SHP77 treated with DMSO at 0.1 percent for 48 hours (cell line): Measurements from ENCODE around the gene PIP5KL1.

Experiments used
- DNase-seq: peaks from one replicate; lab custom pipeline; 2025; lab: John Stamatoyannopoulos, UW

Gene PIP5KL1

DNA sequence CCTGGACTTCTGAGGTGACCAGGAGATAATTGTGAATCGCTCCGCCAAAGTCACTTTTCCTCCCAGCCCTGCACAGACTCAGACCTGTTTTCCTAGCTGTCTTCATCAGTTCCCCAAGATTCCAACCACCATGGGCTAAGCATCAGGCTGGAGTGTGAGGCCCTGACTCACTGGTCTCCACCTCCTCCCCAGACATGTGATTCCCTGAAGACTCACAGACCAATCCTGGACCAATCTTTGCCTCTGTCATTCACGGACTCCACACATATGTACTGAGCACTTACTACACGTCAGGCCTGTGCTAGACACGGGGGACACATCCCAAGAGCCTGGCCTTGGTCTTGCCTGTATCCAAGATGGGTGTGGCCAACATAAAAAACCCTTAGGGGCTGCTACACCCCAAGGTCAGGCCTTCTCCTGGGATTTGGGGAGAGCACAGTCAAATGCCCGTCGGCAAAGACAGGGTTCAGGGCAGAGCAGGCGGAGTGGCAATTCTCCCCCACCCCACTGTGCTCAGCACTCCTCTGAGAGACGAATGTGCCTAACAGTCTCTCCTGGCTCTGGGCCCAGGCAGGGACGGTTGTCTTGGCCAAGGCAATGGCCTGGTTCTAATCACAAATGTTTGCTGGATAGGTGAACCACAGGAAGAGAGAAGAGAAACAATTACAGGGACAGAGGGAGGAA is 38.3 kb upstream of the PIP5KL1 start:
- no peak for DNase-seq

DNA sequence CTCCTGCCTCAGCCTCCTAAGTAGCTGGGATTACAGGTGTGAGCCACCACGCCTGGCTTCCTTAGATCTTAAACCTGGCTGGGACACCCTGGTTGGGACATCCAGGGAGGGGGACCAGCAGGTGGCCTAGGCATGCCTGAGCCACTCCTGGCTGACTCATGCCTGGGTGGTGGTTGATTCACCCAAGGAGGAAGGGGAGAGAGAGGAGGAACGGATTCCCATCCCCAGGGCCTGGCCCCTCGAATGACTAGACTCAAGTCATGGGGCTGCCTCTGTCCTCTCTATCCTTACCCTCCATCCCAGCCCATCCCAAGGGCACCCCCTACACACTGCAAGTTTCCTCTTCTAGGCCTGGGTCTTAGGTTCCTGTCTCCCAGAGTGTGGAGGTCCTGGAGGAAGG is 37.5 kb upstream of the PIP5KL1 start:
- DNase-seq = no peak

DNA sequence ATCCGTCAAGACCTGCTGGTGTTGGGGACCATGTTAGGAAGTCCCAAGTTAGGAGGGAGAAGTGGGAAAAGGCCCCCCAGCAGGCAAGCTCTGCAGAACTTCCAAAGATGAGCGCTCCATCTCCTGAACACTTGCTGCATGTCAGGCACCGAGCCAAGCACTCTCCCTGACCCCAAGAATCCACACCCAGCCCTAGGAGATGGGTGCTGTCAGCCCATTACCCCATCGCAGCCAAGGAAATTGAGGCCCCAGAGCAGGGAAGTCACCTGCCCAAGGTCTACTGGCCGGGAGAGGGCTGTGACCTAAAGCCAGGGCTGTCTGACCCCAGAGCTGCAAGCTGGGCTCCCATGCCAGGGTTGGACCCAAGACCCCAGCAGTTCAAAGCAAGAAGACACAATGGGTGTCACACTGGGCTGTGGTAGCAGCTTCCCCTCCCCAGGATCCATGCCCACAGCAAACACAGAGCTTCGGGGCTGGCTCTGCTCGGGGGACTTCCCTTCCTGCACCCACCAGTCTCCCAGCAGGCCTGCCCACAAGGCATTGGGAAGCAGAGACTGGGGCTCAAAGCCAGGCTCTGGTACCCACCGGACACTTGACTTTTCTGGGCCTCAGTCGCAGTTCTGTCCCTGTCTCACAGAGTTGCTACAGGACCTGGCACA is 36.7 kb upstream of the PIP5KL1 start:
- DNase-seq = no peak

DNA sequence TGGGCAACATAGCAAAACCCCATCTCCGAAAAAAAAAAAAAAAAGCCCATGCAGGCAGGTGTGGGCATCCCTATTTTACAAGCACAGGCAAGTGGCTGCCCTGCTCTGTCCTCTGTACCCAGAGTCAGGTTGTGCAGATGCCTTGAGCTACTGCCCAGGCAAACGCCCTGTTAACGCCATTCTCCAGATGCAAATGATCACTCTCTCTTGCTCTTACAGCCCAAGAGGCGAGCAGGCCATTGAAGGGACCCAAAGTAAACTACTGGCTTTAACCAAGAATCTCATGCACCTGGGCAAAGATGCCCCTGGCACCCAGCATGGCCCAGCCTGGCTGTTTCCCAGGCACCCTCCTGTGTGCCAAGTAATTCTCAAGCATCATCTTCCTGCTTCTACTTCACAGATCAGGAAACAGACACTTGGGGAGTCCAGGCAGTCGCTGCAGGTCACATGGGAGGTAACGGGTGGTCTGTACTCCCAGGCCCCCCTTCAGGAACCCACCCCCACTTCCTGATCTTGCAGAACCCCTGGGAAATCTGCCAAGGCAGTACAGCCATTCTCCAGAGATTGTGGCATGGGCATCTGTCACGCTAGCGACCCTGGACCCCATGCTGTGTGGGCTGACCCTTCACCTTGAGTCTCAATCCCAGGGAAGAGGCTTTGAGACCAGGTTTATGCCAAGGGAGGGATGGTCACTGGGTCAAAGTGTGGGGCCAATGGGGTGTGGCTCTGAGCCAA is 36.0 kb upstream of the PIP5KL1 start:
- no peak for DNase-seq

DNA sequence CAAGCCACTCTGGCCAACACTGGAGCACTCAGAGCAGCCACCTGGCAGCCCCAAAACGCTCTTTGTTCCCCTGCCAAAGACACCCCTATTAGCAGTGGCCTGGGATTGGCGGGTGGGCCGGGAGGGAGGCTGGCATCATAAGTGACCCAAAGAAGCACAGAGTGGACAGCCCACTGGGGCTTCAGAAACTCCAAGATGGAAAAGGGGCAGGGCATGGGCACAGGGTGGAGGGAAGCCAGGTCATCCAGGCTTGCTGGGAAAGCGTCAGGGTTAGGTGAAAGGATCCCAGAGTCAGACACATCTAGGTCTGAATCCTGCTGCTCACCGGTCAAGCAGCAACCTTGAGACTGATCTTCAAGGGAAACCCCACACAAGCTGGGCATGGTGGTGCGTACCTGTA is 35.4 kb upstream of the PIP5KL1 start:
- no peak for DNase-seq

DNA sequence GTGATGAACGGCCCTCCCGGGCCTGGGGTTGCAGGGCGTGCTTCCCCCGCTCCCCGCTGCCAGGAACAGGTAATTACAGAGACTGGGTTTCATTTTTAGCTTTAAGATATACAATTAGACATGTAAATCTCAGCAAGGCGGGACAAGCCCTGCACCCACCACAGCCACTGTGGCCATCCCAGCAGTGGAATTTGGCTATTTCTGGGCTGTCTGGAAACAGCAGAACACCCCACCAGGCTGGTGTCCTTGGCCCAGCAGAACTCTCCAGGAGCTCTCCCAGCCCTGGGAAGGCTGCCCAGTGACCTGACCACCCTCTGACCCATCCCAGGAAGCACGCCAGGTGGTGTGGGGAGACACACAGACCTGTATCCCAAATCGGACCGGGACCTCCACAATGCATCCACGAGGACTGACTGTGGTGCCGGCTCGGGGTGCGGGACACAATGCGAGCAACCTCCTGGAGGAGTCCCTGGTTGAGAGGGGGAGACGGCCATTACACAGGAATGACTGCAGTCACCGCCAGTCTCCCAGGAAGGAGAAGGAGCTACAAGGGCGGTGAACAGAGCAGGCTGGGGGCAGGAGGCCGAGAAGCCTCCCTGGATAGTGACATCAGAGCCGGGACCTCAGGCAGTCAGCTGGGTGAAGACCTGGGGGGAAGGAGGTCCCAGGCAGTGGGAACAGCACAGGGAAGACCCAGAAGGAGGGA is 32.9 kb upstream of the PIP5KL1 start:
- no peak for DNase-seq

DNA sequence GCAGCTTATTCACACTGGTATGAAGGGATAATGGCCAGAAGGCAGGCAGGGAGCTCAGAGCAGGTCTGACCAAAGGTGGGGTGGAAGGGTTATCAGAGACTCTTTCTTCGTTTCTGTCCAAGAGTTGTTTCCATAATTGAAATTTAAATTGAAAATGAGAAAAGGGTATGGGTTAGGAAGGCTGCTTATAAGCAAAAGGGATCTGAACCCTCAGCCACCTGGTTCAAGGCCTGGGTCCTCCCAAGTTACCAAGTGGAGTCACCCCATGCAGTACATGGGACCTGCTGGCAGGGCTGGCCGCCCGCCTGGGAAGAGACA is 32.4 kb upstream of the PIP5KL1 start:
- DNase-seq = no peak

DNA sequence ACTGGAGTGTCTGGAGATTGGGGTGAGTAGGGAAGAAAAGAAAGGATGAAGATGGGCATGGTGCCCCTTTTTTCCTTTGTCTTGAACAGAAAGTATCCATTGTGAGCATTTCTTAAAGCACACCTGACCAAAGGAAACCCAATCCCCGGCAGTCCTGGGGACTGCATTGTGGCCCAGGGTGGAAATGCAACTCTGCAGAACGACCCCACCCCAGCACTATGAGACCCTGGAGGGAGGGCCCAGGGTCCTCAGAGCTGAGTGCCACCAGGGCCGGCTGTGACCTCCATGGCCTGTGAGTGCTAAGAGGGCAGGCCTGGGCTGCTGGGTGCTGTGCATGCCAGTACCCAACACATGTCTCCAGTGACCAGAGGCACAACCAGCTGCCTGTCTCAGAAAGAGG is 31.7 kb upstream of the PIP5KL1 start:
- no peak for DNase-seq

DNA sequence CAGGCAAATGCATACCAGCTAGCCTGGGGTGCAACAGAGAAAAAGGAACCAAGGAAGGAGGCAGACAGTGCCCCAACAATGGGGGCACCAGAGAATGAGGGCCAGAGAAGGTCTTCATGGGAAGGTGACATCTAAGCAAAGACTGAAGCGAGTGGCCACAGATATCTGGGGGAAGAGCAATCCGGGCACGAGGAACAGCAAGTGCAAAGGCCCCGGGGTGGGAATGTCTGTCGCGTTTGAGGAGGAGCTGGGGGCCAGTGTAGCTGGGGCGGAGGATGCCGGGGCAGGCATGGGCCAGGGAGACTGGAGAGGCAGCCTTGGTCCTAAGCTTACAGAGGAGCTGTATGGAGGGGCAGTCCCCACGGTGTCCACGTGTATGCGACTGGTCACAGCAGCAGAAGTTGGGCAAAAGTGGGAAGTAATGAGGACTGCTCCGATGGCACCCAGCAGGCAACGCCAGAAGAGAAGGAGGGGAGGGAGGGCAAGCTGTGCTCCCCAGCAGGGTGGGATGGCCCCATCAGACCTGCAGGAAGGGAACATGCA is 31.1 kb upstream of the PIP5KL1 start:
- DNase-seq = no peak

DNA sequence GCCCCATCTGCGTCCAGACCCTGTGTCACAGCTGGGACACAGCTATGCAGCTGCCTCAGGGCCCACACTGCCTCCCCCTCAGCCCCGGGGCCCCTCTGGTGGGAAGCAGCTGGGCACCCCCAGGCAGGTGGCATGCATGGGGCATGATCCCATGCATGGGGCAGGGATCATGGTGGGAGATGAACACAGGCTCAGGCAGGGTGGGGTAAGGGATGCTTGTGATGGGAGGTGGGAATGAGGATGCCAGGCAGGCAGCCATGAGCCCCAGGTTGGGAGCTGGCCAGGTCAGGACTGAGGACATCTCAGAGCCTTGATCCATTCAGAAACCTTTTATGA is 30.5 kb upstream of the PIP5KL1 start:
- no peak for DNase-seq

DNA sequence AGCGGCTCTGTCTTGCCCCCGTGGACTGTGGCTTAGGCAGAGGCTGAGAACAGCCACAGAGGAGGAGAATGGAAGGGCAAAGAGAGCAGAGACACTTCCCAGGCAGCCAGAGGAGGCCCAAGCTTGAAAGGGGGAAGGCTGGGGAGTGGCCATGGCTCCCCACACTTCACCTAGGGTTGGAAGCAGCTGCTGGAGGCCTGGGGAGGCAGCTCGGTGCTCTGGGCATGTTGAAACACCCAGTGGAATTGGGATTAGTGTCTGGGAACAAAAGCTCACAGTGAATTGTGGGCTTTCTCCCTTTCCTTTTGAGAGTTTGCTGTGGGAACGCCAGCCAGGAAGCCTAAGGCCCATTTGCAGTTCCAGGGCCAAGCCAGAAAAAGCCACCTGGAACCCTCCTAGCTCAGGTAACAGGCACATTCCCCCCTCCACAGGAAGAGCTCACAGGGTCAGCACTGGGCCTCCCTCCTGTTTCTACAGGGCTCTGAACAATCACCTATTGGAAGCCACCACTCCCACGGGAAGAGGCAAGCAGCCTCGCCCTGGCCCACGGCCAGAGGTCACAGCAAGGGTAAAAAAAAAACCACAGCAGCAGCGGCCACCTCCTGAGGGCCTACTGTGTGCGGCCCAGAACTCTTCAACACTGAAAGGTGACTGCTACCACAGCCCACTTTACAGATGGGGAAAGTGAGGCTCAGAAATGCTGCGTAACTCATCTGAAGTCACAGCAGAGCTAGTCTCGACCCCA is 30.0 kb upstream of the PIP5KL1 start:
- DNase-seq = no peak

DNA sequence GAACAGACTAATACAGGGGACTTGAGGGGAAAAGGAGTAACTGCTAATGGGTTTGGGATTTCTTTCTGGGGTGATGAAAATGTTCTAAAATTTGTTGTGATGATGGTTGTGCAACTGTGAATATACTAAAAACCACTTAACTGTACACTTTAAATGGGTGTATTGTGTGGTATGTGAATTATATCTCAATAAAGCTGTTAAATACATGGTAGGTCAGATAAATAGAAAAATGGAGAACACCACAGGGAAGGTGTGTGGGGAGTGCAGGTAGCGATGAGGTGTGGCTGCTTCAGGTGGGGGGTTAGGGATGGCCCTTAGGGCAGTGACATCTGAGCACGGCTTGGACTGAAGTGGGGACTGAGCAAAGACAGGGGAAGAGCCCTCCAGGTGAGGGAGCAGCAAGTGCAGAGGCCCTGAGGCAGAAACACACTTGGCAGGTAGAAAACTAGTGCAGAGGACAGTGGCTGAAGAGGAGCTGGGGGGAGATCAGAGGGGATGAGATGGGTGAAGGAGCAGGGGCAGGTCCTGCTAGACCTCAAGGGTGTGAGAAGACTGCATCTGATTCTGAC is 29.3 kb upstream of the PIP5KL1 start:
- DNase-seq = no peak

DNA sequence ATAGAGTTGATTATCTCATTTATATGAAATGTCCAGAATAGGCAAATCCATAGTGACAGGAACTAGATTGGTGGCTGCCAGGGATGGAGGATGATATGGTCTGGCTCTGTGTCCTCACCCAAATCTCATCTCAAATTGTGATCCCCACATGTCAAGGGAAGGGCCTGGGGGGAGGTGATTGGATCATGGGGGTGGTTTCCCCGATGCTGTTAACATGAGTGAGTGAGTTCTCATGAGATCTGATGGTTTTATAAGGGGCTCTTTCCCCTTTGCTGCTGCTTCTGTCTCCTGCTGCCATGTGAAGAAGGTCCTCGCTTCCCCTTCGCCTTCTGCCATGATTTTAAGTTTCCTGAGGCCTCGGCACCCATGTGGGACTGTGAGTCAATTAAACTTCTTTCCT is 28.8 kb upstream of the PIP5KL1 start:
- DNase-seq = no peak

DNA sequence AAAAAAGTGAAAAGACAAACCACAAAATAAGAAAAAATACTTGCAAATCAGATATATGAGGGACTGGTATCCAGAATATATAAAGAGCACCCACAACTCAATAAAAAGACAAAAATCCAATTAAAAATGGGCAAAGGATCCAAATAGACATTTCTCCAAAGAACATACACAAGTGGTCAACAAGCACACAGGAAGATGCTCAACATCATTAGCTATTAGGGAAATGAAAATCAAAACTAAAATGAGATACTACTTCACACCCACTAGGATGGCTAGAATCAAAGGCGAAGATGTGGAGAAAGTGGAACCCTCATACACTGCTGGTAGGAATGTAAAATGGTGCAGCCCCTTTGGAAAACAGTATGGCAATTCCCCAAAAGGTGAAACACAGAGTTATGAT is 28.2 kb upstream of the PIP5KL1 start:
- DNase-seq = no peak

DNA sequence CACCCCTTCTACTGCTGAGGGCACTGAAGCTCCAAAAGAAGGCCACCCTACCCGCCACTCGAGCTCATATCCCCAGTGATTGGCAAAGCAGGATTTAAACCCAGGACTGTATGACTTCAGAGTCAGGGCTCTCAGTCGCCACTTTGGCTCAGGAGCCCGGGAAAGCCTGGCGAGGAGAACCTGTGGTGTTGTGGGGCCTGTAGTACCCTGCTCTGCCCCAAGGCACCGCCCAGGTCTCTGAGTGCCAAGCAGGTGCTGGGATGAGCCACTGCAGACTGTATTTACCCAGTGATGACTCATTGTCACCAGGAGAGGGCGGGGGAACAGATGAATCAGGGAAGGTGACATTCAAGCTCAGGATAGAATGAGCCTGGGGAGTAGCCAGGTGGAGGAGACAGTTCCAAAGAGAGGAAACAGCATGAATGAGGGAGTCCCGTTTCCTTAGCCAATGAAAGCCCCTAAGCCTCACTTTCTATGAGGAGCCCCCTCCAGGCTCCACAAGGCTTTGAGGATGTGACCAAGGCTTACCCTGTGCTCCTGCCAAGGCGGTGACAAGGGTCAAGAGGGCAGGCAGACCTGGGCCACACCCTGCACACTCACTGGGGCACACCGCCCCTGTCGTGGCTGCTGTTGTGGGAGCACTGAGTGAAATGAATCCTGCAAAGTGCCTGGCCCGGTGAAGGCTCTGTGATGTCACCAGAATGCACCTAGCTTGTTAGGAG is 24.9 kb upstream of the PIP5KL1 start:
- peak; percentile 98 for DNase-seq

DNA sequence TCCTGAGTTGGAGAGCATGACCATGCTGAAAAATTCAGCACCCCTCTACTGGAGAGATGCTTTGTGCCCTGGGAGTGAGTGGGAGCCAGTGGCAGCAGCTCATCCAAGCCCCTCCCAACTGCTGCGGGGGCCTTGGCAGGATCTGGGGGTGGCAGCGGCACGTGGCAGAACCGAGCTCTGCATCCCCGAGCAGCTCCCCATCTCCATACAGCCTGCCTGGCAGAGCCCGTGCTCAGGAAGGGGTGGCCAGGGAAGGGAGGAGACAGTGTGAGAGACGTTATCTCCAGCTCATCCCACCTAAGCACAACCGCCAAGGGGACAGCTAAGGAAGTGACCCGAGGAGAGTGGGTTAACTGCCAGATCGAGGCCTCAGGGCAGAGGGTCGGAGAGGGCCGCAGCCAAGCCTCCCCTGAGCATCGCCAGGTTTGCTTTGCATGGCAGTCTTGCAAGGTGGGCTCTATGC is 24.3 kb upstream of the PIP5KL1 start:
- no peak for DNase-seq

DNA sequence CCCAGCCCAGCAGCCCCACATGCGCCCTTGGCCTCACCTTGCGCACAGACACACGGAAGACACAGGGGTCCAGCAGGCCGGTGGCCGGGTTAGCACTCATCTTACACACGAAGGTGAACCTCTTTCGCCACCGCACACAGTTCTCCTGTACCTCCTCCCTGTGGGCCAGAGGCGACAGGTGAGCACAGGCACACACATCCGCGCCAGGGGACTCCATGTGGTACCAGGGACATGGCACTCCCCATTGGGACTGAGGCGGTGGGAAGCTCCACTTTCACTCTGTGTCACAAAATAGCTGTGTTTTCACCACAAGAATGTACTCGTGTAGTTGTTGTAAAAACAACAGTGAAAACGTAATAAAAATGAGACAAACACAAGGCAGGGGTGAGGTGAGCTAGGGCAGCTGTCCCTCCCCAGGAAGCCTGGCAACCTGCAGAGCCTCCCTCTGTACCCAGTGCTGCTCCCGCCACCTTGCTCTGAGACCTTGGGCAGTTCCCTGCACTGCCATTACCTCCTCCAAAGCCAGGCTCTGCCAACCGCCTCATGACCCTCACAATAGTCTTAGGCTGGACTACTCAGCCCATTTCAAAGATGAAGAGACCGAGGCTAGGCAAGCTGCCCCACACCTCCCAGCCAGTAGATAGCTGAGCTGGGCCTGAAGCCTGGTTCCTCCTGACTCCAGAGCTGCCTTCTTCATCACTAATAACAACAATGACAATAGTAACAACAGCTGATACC is 23.4 kb upstream of the PIP5KL1 start:
- no peak for DNase-seq

DNA sequence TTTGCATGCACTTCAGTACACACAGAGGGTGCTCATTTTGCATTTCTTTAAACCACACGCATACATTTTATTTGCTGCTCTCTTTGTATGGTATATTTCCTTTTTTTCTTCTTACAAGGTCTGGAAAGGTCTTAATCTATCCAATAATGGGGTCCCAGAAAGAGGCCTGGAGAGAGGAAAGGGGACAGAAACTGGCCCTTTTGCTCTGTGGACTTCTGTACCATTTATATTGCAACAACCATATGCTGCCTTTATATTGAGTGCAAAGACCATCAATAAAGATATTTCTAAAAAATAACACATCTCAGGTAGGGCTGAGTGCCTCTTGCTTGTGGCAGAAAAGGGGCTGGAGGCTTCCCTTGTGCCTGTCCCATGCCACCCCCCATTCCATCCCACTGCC is 22.6 kb upstream of the PIP5KL1 start:
- DNase-seq = no peak

DNA sequence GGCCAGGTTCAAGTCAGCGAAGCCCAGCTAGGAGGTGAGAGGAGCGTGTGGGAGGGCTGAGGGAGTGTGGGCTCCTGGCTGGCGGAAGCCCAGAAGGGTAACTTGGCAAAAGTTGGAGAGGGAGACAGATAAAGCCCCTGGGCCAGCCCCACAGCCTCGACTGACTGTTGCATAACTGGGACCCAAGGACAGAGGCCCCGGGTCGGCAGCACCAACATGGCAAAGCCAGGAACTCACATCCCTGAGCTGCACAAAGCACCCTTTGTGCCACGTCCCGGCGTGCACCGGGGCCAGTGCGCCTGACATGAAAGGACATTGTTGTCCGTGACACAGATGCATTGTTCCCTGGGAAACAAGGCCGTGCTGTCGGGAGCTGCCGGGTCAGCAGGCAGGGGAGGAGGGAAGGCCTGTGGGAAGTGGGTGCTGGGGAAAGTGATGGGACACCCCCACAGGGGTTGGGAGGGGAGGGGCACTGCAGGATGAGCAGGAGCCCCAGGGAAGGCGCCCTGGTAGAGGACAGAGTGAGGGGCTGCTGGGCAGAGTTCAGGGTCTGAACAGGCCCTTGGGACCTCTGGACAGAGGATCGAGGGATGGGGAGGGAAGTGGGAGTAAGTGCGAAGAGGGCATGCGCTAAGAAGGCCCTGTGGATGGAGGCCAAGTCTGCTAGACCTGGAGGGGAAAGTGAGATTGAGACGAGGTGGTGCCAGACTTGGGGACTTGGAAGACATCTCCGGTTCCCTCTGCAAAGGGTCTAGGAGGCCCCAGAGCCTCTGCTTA is 20.1 kb upstream of the PIP5KL1 start:
- no peak for DNase-seq
